ENCODE measurements around the gene TMEM258. TPM values are rescaled to one million over a fixed set of nuclear protein-coding genes. Genes with fewer than 3 reads are reported as not detected.
A peak's percentile ranks its signal among the peaks of the same experiment; 100 is the strongest.

Gene TMEM258
- total and polyA plus RNA-seq, 9 of the 15 experiments (the other 6 are each of a cell fraction or from before 2014, with no cell fraction given): 97.2 to 856 (median 231) TPM

- TF ChIP-seq ZNF175 (CRISPR knock-in tag; IDR thresholded peaks at IDR 0.05; ENCODE audit: low read depth): no peak
- no peak for TF ChIP-seq GTF2E2 (tag; IDR thresholded peaks at IDR 0.05)
- TF ChIP-seq, protein P1, sequence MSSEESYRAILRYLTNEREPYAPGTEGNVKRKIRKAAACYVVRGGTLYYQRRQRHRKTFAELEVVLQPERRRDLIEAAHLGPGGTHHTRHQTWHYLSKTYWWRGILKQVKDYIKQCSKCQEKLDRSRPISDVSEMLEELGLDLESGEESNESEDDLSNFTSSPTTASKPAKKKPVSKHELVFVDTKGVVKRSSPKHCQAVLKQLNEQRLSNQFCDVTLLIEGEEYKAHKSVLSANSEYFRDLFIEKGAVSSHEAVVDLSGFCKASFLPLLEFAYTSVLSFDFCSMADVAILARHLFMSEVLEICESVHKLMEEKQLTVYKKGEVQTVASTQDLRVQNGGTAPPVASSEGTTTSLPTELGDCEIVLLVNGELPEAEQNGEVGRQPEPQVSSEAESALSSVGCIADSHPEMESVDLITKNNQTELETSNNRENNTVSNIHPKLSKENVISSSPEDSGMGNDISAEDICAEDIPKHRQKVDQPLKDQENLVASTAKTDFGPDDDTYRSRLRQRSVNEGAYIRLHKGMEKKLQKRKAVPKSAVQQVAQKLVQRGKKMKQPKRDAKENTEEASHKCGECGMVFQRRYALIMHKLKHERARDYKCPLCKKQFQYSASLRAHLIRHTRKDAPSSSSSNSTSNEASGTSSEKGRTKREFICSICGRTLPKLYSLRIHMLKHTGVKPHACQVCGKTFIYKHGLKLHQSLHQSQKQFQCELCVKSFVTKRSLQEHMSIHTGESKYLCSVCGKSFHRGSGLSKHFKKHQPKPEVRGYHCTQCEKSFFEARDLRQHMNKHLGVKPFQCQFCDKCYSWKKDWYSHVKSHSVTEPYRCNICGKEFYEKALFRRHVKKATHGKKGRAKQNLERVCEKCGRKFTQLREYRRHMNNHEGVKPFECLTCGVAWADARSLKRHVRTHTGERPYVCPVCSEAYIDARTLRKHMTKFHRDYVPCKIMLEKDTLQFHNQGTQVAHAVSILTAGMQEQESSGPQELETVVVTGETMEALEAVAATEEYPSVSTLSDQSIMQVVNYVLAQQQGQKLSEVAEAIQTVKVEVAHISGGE (CRISPR knock-in tag; IDR thresholded peaks at IDR 0.05): no peak
- TF ChIP-seq ZFX (CRISPR knock-in tag; IDR thresholded peaks at IDR 0.05): peak; percentile 18; the same call in 1 of the 2 replicates
- TF ChIP-seq BCOR (IDR thresholded peaks at IDR 0.05): no peak
- TF ChIP-seq FOXM1 (IDR thresholded peaks at IDR 0.05; ENCODE audit: low read depth): no peak
- TF ChIP-seq FOXM1 (CRISPR knock-in tag; IDR thresholded peaks at IDR 0.05; ENCODE audit: low read depth): no peak
- no peak for TF ChIP-seq MYBL2 (IDR thresholded peaks at IDR 0.05; ENCODE audit: low read depth)
- TF ChIP-seq MYBL2 (CRISPR knock-in tag; IDR thresholded peaks at IDR 0.05; ENCODE audit: borderline replicate concordance): no peak
- no peak for TF ChIP-seq SREBF1 (IDR thresholded peaks at IDR 0.05; ENCODE audit: borderline replicate concordance, low read depth, low read length)
- TF ChIP-seq, protein P2, sequence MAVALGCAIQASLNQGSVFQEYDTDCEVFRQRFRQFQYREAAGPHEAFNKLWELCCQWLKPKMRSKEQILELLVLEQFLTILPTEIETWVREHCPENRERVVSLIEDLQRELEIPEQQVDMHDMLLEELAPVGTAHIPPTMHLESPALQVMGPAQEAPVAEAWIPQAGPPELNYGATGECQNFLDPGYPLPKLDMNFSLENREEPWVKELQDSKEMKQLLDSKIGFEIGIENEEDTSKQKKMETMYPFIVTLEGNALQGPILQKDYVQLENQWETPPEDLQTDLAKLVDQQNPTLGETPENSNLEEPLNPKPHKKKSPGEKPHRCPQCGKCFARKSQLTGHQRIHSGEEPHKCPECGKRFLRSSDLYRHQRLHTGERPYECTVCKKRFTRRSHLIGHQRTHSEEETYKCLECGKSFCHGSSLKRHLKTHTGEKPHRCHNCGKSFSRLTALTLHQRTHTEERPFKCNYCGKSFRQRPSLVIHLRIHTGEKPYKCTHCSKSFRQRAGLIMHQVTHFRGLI (CRISPR knock-in tag; IDR thresholded peaks at IDR 0.05): no peak
- no peak for TF ChIP-seq MAFF (IDR thresholded peaks at IDR 0.05; ENCODE audit: low read length)
- no peak for TF ChIP-seq FOXP4 (CRISPR knock-in tag; IDR thresholded peaks at IDR 0.05; ENCODE audit: borderline replicate concordance)
These were observed 39.4 kb downstream of the TMEM258 start (continued) for GRCh38 chr11:61752925-61753521.

All from K562 (cell line).